Hepatocyte (in vitro differentiated cells): ENCODE data around the gene INO80B.

Experiments used
- EZH2phosphoT487 ChIP-seq: fragments of 200-600 bp; sonication (generic); IDR thresholded peaks from one replicate; pipeline ENCODE4 v1.6.1; 2018; ENCODE audit warnings: antibody characterized with exemption, mild to moderate bottlenecking, low read depth, moderate library complexity; ENCODE audit not compliant: unreplicated experiment, severe bottlenecking
- TF ChIP-seq, protein P1 (sequence below): fragments of 200-600 bp; sonication (generic); IDR thresholded peaks from 2 replicates; pipeline ENCODE4 v1.5.1; 2016; ENCODE audit warnings: antibody characterized with exemption, mild to moderate bottlenecking; ENCODE audit not compliant: poor library complexity

DNA sequence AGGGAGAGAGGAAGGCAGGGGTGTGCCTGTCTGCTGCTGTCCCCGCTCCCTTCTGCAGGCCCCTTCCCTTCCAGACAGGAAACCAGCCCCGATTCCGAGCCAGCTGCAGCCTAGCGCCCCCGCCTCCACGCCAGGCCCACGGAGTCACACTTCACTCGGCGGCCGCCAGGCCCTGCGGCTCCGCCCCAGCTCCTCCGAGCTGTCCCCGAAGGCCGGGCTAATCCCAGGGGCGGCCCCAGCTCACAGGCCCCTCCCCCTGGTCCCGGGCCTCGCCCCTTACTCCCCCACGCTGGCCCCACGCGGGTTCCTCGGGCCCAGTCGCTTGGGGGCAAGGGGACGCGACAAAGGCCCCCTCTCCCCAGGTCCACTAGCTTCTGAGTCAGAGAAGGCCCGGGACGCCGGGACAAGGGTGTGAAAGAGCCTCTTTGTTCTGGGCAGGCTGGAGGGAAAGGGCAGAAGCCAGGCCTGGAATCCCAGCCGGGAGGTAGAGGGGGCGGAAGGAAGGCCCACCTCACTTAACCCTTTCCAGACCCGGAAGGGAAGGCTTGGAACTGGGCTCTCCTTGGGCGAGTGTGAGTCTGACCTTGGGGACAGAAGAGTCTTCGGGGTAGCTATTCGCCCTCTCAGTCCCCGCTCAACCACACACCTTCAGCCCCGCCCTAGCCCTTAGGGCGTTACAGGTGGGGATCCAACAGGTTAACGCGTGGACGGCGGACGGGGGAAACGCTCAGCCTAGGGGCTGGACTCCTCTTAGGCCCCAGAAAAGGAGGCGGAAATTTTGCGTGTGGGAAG is 14.3 kb upstream of the INO80B start:
- TF ChIP-seq, protein P1, sequence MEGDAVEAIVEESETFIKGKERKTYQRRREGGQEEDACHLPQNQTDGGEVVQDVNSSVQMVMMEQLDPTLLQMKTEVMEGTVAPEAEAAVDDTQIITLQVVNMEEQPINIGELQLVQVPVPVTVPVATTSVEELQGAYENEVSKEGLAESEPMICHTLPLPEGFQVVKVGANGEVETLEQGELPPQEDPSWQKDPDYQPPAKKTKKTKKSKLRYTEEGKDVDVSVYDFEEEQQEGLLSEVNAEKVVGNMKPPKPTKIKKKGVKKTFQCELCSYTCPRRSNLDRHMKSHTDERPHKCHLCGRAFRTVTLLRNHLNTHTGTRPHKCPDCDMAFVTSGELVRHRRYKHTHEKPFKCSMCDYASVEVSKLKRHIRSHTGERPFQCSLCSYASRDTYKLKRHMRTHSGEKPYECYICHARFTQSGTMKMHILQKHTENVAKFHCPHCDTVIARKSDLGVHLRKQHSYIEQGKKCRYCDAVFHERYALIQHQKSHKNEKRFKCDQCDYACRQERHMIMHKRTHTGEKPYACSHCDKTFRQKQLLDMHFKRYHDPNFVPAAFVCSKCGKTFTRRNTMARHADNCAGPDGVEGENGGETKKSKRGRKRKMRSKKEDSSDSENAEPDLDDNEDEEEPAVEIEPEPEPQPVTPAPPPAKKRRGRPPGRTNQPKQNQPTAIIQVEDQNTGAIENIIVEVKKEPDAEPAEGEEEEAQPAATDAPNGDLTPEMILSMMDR, result no peak
- TF ChIP-seq EZH2phosphoT487, result no peak
